ENCODE data around the gene SFXN3. TPM values are rescaled to one million over a fixed set of nuclear protein-coding genes. Genes with fewer than 3 reads are reported as not detected.

SFXN3 gene
- total and polyA plus RNA-seq, 2 experiments from 2014 or later = 0.68 to 3.8 TPM

DNA sequence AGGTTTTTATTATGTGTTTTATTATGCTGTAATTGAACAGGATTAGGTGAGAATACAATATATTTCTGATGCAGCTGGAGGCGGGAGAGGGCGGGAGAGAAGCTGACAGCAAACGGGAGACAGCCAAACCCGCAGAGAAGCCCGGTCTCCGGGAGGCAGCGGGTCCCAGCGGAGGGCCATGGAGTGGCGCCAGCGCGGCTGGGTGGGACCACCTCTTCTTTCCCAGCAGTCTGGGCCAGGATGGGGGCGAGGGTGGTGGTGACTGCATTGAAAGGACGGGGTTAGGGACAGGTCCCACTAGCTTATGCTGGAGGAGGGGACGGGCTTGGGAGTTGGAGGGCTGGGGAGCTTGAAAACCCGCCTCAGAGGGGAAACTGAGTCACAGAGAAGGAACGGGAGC is 16.2 kb downstream of the SFXN3 start:
- Histone ChIP-seq H3F3A (replicated peaks; ENCODE audit: low read depth) (peaks cover 19% of the 10 kb centered on the region), H4K20me1 (replicated peaks; ENCODE audit: insufficient read depth) (peaks cover 21% of the 10 kb centered on the region), H3K4me3 (peak overlapping the region; percentile 49), H3K27me3 (ENCODE audit: insufficient read depth) (peaks cover 94% of the 10 kb centered on the region), H2AFZ (no peak overlapping the region), H3K9me2 (ENCODE audit: insufficient read depth) (no peaks in the 10 kb centered on the region), H3K4me2 (peak overlapping the region; percentile 78), H3K36me3 (ENCODE audit: insufficient read depth) (no peaks in the 10 kb centered on the region), H3K79me2 (replicated peaks; ENCODE audit: insufficient read depth) (no peaks in the 10 kb centered on the region), H3K4me1 (ENCODE audit: insufficient read depth) (peaks cover 40% of the 10 kb centered on the region), H3K27ac (ENCODE audit: low read depth) (no peak overlapping the region)
- peak overlapping the region; percentile 61 for H3K4me3 Mint-ChIP-seq
- H3K4me1 Mint-ChIP-seq = peaks cover 44% of the 10 kb centered on the region
- DNase-seq (ENCODE audit: low spot score) (no peak), ATAC-seq (peak; percentile 1; the same call in 2 of the 3 replicates)
- no peaks in the 10 kb centered on the region for H3K9me3 Mint-ChIP-seq
- no peaks in the 10 kb centered on the region for H3K36me3 Mint-ChIP-seq (ENCODE audit: low read depth)
- peaks cover 86% of the 10 kb centered on the region for H3K27me3 Mint-ChIP-seq (ENCODE audit: insufficient read depth, low read depth, poor library complexity)
- H3K27ac Mint-ChIP-seq = no peak overlapping the region
- TF ChIP-seq EZH2 (IDR thresholded peaks at IDR 0.05; ENCODE audit: low read depth, unreplicated experiment) (peak; percentile 81), ZNF114 (CRISPR knock-in tag; IDR thresholded peaks at IDR 0.05) (no peak), STAT1 (IDR thresholded peaks at IDR 0.05; ENCODE audit: unreplicated experiment) (no peak)
- TF ChIP-seq, protein P1, sequence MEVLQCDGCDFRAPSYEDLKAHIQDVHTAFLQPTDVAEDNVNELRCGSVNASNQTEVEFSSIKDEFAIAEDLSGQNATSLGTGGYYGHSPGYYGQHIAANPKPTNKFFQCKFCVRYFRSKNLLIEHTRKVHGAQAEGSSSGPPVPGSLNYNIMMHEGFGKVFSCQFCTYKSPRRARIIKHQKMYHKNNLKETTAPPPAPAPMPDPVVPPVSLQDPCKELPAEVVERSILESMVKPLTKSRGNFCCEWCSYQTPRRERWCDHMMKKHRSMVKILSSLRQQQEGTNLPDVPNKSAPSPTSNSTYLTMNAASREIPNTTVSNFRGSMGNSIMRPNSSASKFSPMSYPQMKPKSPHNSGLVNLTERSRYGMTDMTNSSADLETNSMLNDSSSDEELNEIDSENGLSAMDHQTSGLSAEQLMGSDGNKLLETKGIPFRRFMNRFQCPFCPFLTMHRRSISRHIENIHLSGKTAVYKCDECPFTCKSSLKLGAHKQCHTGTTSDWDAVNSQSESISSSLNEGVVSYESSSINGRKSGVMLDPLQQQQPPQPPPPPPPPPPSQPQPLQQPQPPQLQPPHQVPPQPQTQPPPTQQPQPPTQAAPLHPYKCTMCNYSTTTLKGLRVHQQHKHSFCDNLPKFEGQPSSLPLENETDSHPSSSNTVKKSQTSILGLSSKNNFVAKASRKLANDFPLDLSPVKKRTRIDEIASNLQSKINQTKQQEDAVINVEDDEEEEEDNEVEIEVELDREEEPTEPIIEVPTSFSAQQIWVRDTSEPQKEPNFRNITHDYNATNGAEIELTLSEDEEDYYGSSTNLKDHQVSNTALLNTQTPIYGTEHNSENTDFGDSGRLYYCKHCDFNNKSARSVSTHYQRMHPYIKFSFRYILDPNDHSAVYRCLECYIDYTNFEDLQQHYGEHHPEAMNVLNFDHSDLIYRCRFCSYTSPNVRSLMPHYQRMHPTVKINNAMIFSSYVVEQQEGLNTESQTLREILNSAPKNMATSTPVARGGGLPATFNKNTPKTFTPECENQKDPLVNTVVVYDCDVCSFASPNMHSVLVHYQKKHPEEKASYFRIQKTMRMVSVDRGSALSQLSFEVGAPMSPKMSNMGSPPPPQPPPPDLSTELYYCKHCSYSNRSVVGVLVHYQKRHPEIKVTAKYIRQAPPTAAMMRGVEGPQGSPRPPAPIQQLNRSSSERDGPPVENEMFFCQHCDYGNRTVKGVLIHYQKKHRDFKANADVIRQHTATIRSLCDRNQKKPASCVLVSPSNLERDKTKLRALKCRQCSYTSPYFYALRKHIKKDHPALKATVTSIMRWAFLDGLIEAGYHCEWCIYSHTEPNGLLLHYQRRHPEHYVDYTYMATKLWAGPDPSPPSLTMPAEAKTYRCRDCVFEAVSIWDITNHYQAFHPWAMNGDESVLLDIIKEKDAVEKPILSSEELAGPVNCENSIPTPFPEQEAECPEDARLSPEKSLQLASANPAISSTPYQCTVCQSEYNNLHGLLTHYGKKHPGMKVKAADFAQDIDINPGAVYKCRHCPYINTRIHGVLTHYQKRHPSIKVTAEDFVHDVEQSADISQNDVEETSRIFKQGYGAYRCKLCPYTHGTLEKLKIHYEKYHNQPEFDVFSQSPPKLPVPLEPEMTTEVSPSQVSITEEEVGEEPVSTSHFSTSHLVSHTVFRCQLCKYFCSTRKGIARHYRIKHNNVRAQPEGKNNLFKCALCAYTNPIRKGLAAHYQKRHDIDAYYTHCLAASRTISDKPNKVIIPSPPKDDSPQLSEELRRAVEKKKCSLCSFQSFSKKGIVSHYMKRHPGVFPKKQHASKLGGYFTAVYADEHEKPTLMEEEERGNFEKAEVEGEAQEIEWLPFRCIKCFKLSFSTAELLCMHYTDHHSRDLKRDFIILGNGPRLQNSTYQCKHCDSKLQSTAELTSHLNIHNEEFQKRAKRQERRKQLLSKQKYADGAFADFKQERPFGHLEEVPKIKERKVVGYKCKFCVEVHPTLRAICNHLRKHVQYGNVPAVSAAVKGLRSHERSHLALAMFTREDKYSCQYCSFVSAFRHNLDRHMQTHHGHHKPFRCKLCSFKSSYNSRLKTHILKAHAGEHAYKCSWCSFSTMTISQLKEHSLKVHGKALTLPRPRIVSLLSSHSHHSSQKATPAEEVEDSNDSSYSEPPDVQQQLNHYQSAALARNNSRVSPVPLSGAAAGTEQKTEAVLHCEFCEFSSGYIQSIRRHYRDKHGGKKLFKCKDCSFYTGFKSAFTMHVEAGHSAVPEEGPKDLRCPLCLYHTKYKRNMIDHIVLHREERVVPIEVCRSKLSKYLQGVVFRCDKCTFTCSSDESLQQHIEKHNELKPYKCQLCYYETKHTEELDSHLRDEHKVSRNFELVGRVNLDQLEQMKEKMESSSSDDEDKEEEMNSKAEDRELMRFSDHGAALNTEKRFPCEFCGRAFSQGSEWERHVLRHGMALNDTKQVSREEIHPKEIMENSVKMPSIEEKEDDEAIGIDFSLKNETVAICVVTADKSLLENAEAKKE (CRISPR knock-in tag; IDR thresholded peaks at IDR 0.05) = no peak
- TF ChIP-seq, protein P2, sequence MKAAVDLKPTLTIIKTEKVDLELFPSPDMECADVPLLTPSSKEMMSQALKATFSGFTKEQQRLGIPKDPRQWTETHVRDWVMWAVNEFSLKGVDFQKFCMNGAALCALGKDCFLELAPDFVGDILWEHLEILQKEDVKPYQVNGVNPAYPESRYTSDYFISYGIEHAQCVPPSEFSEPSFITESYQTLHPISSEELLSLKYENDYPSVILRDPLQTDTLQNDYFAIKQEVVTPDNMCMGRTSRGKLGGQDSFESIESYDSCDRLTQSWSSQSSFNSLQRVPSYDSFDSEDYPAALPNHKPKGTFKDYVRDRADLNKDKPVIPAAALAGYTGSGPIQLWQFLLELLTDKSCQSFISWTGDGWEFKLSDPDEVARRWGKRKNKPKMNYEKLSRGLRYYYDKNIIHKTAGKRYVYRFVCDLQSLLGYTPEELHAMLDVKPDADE (IDR thresholded peaks at IDR 0.05) = no peak
